Measurements from ENCODE around the gene RNF150.
A peak's percentile ranks its signal among the peaks of the same experiment; 100 is the strongest.
"Not testable (repeated sequence)": the region's sequence is repeated elsewhere in the genome, so short reads cannot be mapped to it uniquely, and the experiment has no call there.

Gene RNF150

GRCh38 chr4:141057582-141057981, 75.7 kb downstream of the RNF150 start:
- H3K9ac ChIP-seq (ENCODE audit: low read length): no peak overlapping the region
- peaks cover 8% of the 10 kb centered on the region for H3K4me1 ChIP-seq (ENCODE audit: control insufficient read depth, insufficient read depth, low read length)
- H3K36me3 ChIP-seq (ENCODE audit: control insufficient read depth, insufficient read depth, low read length): no peaks in the 10 kb centered on the region
- no peak overlapping the region for H3K4me3 ChIP-seq (ENCODE audit: low read length)
- no peak overlapping the region for H3K27ac ChIP-seq (ENCODE audit: low read depth, low read length)
- H3K27me3 ChIP-seq (ENCODE audit: control insufficient read depth, insufficient read depth, low read length): no peaks in the 10 kb centered on the region

GRCh38 chr4:141056473-141056872, 76.8 kb downstream of the RNF150 start:
- no peaks in the 10 kb centered on the region for H3K36me3 ChIP-seq (ENCODE audit: control insufficient read depth, insufficient read depth, low read length)
- no peak overlapping the region for H3K27ac ChIP-seq (ENCODE audit: low read depth, low read length)
- no peak overlapping the region for H3K9ac ChIP-seq (ENCODE audit: low read length)

GRCh38 chr4:141054446-141054845, 78.8 kb downstream of the RNF150 start:
- no peak overlapping the region for H3K9ac ChIP-seq (ENCODE audit: low read length)
- H3K27ac ChIP-seq (ENCODE audit: low read depth, low read length): no peak overlapping the region
- H3K4me1 ChIP-seq (ENCODE audit: control insufficient read depth, insufficient read depth, low read length): peaks cover 8% of the 10 kb centered on the region
- H3K36me3 ChIP-seq (ENCODE audit: control insufficient read depth, insufficient read depth, low read length): no peaks in the 10 kb centered on the region
- H3K27me3 ChIP-seq (ENCODE audit: control insufficient read depth, insufficient read depth, low read length): no peaks in the 10 kb centered on the region
- no peak overlapping the region for H3K4me3 ChIP-seq (ENCODE audit: low read length)

More at GRCh38 chr4:141056473-141056872, 76.8 kb downstream of the RNF150 start:
- Histone ChIP-seq H3K27me3 (ENCODE audit: control insufficient read depth, insufficient read depth, low read length) (no peaks in the 10 kb centered on the region), H3K4me3 (ENCODE audit: low read length) (no peak overlapping the region), H3K4me1 (ENCODE audit: control insufficient read depth, insufficient read depth, low read length) (peaks cover 8% of the 10 kb centered on the region)

GRCh38 chr4:141050999-141051398, 82.3 kb downstream of the RNF150 start:
- peaks cover 13% of the 10 kb centered on the region for H3K4me1 ChIP-seq (ENCODE audit: control insufficient read depth, insufficient read depth, low read length)
- not testable (repeated sequence) for H3K27me3 ChIP-seq (ENCODE audit: control insufficient read depth, insufficient read depth, low read length); H3K36me3 ChIP-seq (ENCODE audit: control insufficient read depth, insufficient read depth, low read length); H3K4me3 ChIP-seq (ENCODE audit: low read length); H3K9ac ChIP-seq (ENCODE audit: low read length); H3K27ac ChIP-seq (ENCODE audit: low read depth, low read length)

GRCh38 chr4:141047228-141047884, 85.9 kb downstream of the RNF150 start:
- no peaks in the 10 kb centered on the region for H3K27me3 ChIP-seq (ENCODE audit: control insufficient read depth, insufficient read depth, low read length)
- peaks cover 13% of the 10 kb centered on the region for H3K4me1 ChIP-seq (ENCODE audit: control insufficient read depth, insufficient read depth, low read length)
- peak overlapping the region; percentile 79 for H3K27ac ChIP-seq (ENCODE audit: low read depth, low read length)
- no peak overlapping the region for H3K4me3 ChIP-seq (ENCODE audit: low read length)
- H3K9ac ChIP-seq (ENCODE audit: low read length): no peak overlapping the region
- no peaks in the 10 kb centered on the region for H3K36me3 ChIP-seq (ENCODE audit: control insufficient read depth, insufficient read depth, low read length)

- H3K9ac ChIP-seq (ENCODE audit: low read length): no peak overlapping the region
- no peak overlapping the region for H3K4me3 ChIP-seq (ENCODE audit: low read length)
- H3K36me3 ChIP-seq (ENCODE audit: control insufficient read depth, insufficient read depth, low read length): no peaks in the 10 kb centered on the region
- peaks cover 13% of the 10 kb centered on the region for H3K4me1 ChIP-seq (ENCODE audit: control insufficient read depth, insufficient read depth, low read length)
- H3K27ac ChIP-seq (ENCODE audit: low read depth, low read length): peak overlapping the region; percentile 79
- no peaks in the 10 kb centered on the region for H3K27me3 ChIP-seq (ENCODE audit: control insufficient read depth, insufficient read depth, low read length)
These were observed 87.0 kb downstream of the RNF150 start for GRCh38 chr4:141046255-141046654.

GRCh38 chr4:141045848-141046247, 87.4 kb downstream of the RNF150 start:
- H3K4me3 ChIP-seq (ENCODE audit: low read length): no peak overlapping the region
- no peaks in the 10 kb centered on the region for H3K36me3 ChIP-seq (ENCODE audit: control insufficient read depth, insufficient read depth, low read length)
- peak overlapping the region; percentile 79 for H3K27ac ChIP-seq (ENCODE audit: low read depth, low read length)
- H3K9ac ChIP-seq (ENCODE audit: low read length): no peak overlapping the region
- H3K27me3 ChIP-seq (ENCODE audit: control insufficient read depth, insufficient read depth, low read length): no peaks in the 10 kb centered on the region
- peaks cover 13% of the 10 kb centered on the region for H3K4me1 ChIP-seq (ENCODE audit: control insufficient read depth, insufficient read depth, low read length)

GRCh38 chr4:141041021-141041476, 92.2 kb downstream of the RNF150 start:
- Histone ChIP-seq H3K4me3 (ENCODE audit: low read length) (no peak overlapping the region), H3K36me3 (ENCODE audit: control insufficient read depth, insufficient read depth, low read length) (no peaks in the 10 kb centered on the region), H3K4me1 (ENCODE audit: control insufficient read depth, insufficient read depth, low read length) (peaks cover 15% of the 10 kb centered on the region), H3K9ac (ENCODE audit: low read length) (no peak overlapping the region), H3K27me3 (ENCODE audit: control insufficient read depth, insufficient read depth, low read length) (no peaks in the 10 kb centered on the region), H3K27ac (ENCODE audit: low read depth, low read length) (no peak overlapping the region)

- H3K36me3 ChIP-seq (ENCODE audit: control insufficient read depth, insufficient read depth, low read length): no peaks in the 10 kb centered on the region
- H3K27ac ChIP-seq (ENCODE audit: low read depth, low read length): no peak overlapping the region
- H3K4me1 ChIP-seq (ENCODE audit: control insufficient read depth, insufficient read depth, low read length): peaks cover 15% of the 10 kb centered on the region
- no peak overlapping the region for H3K9ac ChIP-seq (ENCODE audit: low read length)
- no peak overlapping the region for H3K4me3 ChIP-seq (ENCODE audit: low read length)
- no peaks in the 10 kb centered on the region for H3K27me3 ChIP-seq (ENCODE audit: control insufficient read depth, insufficient read depth, low read length)
These were observed 94.1 kb downstream of the RNF150 start for GRCh38 chr4:141039156-141039555.

GRCh38 chr4:141038428-141038827, 94.8 kb downstream of the RNF150 start:
- peaks cover 15% of the 10 kb centered on the region for H3K4me1 ChIP-seq (ENCODE audit: control insufficient read depth, insufficient read depth, low read length)
- no peak overlapping the region for H3K27ac ChIP-seq (ENCODE audit: low read depth, low read length)
- H3K4me3 ChIP-seq (ENCODE audit: low read length): no peak overlapping the region
- H3K9ac ChIP-seq (ENCODE audit: low read length): no peak overlapping the region
- no peaks in the 10 kb centered on the region for H3K27me3 ChIP-seq (ENCODE audit: control insufficient read depth, insufficient read depth, low read length)
- no peaks in the 10 kb centered on the region for H3K36me3 ChIP-seq (ENCODE audit: control insufficient read depth, insufficient read depth, low read length)

GRCh38 chr4:141037446-141037845, 95.8 kb downstream of the RNF150 start:
- peaks cover 15% of the 10 kb centered on the region for H3K4me1 ChIP-seq (ENCODE audit: control insufficient read depth, insufficient read depth, low read length)
- H3K9ac ChIP-seq (ENCODE audit: low read length): no peak overlapping the region

GRCh38 chr4:141036786-141037185, 96.5 kb downstream of the RNF150 start:
- Histone ChIP-seq H3K27ac (ENCODE audit: low read depth, low read length) (no peak overlapping the region), H3K4me3 (ENCODE audit: low read length) (no peak overlapping the region), H3K9ac (ENCODE audit: low read length) (no peak overlapping the region), H3K36me3 (ENCODE audit: control insufficient read depth, insufficient read depth, low read length) (no peaks in the 10 kb centered on the region), H3K27me3 (ENCODE audit: control insufficient read depth, insufficient read depth, low read length) (no peaks in the 10 kb centered on the region), H3K4me1 (ENCODE audit: control insufficient read depth, insufficient read depth, low read length) (peaks cover 15% of the 10 kb centered on the region)

More at GRCh38 chr4:141037446-141037845, 95.8 kb downstream of the RNF150 start:
- Histone ChIP-seq H3K27ac (ENCODE audit: low read depth, low read length) (no peak overlapping the region), H3K4me3 (ENCODE audit: low read length) (no peak overlapping the region), H3K36me3 (ENCODE audit: control insufficient read depth, insufficient read depth, low read length) (no peaks in the 10 kb centered on the region), H3K27me3 (ENCODE audit: control insufficient read depth, insufficient read depth, low read length) (no peaks in the 10 kb centered on the region)

- H3K27ac ChIP-seq (ENCODE audit: low read depth, low read length): no peak overlapping the region
- no peaks in the 10 kb centered on the region for H3K36me3 ChIP-seq (ENCODE audit: control insufficient read depth, insufficient read depth, low read length)
- no peak overlapping the region for H3K4me3 ChIP-seq (ENCODE audit: low read length)
- no peak overlapping the region for H3K9ac ChIP-seq (ENCODE audit: low read length)
- peaks cover 15% of the 10 kb centered on the region for H3K4me1 ChIP-seq (ENCODE audit: control insufficient read depth, insufficient read depth, low read length)
- H3K27me3 ChIP-seq (ENCODE audit: control insufficient read depth, insufficient read depth, low read length): no peaks in the 10 kb centered on the region
These were observed 97.3 kb downstream of the RNF150 start for GRCh38 chr4:141035920-141036319.

All from rectal smooth muscle tissue (tissue), 1 donor.